ENCODE results near the gene ZNF565. TPM values are rescaled to one million over a fixed set of nuclear protein-coding genes. Genes with fewer than 3 reads are reported as not detected.
A peak's percentile ranks its signal among the peaks of the same experiment; 100 is the strongest.
"Not testable (repeated sequence)": the region's sequence is repeated elsewhere in the genome, so short reads cannot be mapped to it uniquely, and the experiment has no call there.

The ZNF565 gene
- total RNA-seq: 2.0 and 3.8 TPM in 2 replicates

DNA sequence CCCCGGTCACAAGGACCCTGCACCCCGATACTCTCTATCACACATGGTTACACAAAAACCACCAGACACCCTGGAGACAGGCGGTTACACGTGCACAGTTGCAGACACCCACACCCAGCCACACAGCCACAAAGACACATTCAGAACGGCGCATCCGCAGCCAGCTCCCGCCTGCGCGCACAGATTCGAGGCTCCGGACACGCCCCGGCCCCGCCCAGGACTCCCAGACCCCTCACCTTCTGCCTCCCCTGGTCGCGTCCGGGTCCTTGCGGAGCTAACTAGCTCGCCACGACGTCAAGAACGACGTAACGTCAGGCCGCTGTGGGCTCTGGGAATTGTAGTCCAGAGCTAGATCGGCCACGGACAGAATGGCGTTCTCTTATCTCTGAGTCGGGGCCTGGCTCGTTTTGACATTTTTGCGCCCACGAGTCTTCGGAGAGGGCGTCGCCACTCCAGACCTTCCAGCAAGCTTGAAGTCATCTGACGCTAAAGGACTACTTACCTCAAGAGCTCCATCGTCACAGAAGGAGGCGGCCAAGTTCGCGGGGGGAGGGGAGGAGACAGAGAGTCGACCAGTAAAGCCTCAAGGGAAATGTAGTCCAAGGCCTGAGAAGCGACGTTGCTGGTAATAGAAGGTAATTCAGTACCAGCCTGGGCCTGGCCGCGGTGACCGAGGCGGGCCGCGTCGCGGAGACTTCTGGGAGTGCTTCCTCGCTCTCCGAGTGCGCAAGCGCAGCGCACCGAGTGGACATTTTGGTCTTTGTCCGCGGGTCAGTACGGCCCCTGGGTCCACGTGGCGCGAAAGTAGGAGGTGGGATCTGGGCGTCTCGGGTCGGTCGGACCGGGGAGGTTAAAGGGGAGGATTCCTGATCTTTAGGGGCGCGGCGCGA, at the start of gene ZNF565, which contains the start of gene ZNF146:
Gene ZNF565, minus strand, starts transcription at position 280 of the 890 bp plus-strand sequence. CDS start 12,680 bp downstream, outside the sequence.
Gene ZNF146, plus strand, starts transcription at position 721 of the 890 bp plus-strand sequence. CDS start 21,335 bp downstream, outside the sequence.
- peak; percentile 99 for DNase-seq (ENCODE audit: low read depth in 2 of 2)

DNA sequence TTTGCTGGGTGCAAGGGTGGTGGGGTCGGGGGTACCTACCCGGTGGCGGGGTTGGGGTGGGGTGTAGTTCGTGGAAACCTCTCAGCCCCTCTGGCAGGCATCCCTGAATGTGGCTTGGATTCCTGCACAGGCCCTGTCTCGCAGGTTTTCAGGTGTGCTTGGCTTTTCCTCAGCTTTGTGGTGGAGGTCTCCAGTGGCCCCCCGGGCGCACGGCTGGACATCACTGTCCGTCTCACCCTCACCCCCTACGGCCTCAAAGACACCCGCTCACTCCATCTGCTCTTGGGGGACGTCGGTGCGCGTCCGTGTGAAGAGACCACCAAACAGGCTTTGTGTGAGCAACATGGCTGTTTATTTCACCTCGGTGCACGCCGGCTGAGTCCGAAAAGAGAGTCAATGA, 44.7 kb upstream of the ZNF565 start:
- DNase-seq (ENCODE audit: low read depth in 2 of 2): no peak

DNA sequence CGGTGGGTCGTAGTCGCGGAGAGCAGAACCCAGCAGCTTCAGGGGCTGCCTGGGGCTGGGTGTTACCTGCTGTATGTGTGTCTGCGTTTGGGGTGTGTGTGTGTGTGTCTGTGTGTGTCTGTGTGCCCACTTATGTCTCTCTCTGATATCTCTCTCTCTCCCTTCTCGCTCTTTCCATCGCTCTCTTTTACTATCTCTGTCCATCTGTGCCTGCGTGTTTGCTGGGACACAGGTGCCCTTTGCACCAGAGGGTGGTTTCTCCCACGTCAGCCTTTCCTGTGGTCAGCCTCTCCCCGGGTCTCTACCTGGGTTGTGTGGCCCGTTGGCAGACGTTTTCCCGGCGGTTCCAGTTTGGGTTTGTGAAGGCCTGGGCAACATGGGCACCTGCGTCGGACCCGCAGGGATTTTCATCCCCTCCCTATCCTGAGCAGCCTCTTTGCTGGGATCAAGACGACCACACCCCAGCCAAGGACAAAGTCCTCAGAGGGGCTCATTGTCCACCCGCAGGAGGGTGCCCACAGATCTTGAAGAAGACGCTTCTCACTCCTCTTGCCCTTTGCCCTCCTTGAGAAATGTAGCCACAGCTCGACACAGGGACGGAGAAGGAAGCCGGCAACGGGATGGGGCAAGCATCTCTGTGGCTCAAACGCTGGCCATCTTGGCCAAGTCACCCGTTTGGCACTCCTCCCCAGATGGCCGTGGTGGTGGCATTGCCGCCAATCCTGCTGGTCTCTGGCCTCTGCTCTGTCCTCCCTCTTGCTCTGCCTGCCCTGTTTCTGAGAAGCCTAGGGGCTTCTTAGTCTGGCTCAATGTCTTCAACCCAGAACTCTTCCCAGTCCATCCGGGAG, 43.8 kb upstream of the ZNF565 start:
- DNase-seq (ENCODE audit: low read depth in 2 of 2): no peak

DNA sequence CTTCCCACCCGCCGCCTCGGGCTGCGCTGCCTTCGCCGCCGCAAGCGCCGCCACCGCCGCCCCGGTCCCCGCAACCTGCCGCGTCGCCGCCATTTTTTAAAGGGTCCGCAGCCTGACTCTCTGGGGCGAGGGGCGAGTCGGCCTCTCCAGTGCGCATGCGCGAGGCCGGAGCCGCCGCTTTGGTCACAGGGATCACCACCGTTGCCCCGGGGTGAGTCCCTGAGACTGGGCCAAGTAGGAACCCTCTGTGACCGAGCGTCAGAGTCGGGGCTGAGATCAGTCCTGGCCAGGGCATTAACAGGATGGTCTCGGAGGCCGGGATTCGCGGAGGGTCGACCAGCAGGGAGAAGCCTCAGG, 43.0 kb upstream of the ZNF565 start:
- peak in 1 of 2 donors; percentile 17 for DNase-seq (ENCODE audit: low read depth in 2 of 2)

DNA sequence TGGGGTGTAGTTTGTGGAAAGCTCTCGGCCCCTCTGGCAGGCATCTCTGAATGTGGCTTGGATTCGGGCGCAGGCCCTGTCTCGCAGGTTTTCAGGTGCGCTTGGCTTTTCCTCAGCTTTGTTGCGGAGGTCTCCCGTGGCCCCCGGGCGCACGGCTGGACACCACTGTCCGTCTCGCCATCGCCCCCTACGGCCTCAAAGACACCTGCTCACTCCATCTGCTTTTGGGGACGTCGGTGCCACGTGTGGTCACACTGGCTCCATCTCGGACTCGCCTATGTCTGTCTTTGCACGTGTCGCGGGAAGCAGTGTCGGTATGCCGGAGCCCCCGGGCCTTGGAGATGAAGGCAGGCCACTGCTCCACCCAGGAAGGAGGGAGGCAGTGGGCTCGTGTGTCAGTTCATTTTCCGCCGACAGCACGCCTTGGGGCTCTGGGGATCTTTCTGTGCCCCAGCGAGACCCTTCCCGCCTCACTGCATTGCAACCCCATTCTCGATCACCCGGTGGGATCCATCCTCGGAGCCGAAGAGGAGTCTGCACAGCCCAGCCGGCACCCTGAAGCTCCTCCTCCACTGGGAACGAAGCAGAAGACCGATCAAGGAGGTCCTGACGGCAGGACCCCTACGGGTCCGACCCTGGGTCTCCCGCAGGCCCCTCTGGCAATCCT, 42.5 kb upstream of the ZNF565 start:
- DNase-seq (ENCODE audit: low read depth in 2 of 2): no peak

DNA sequence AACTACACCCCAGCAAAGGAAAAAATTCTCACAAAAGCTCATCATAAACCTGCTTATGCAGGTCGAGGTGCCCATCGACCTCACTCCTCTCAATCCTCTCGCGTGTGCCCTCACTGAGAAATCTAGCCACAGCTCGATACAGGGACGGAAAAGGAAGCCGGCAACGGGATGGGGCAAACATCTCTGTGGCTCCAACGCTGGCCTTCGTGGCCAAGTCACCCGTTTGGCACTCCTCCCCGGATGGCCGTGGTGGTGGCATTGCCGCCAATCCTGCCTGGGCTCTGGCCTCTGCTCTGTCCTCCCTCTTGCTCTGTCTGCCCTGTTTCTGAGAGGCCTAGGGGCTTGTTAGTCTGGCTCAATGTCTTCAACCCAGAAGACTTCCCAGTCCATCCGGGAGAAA, 41.6 kb upstream of the ZNF565 start:
- no peak for DNase-seq (ENCODE audit: low read depth in 2 of 2)

DNA sequence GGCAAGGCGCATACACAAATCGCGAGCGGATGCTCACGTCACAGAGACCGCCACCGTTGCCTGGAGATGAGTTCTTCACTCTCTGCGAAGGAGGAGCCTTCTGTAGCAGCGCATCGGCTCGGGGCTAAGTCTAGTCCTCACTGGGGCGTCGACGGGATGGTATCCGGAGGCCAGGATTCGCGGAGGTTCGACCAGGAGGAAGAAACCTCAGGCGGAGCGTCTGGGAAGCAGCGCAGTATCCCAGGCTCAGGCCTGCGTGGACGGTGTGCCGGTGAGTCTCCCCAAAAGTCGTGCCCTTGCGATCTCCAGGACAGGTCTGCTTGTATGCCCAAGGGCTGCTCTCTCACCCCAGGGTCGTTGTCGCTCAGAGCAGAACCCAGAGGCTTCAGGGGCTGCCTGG, 40.9 kb upstream of the ZNF565 start:
- no peak for DNase-seq (ENCODE audit: low read depth in 2 of 2)

DNA sequence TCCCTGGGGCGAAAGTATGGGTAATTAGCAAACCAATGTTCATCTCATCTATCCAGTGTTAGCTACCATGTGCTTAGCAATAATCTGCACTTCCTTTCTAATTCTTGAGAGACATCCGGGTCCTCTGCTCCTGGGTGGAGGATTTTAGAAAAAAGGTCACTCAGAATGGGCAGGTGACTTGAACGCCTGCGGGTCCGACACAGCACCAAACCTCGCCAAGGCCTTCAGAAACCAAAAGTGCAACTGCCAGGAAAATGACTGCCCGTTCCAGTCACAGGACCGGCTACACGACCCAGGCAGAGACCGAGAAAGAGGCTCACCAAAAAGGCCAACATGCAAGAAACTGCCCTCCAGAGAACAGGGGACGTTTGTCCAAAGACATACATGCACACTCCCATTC, 40.4 kb upstream of the ZNF565 start:
- no peak for DNase-seq (ENCODE audit: low read depth in 2 of 2)

DNA sequence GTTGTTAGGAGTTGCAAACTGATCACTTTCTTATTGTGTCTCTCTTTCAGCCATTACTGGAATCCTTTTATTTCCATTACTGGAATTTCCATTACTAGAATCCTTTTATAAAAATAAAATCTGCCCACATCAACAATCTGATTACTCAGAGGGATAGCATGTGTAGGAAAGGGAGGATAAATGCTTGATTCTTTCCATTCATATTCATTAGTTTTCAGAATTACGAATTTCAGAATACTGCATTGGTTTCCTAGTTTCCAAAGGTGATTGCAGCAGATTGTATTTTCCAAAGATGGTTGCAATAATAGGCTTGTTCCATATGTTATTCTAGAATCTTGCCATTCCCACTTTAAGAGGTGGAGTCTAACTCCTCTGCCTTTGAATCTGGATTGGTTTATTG, 37.6 kb upstream of the ZNF565 start:
- DNase-seq (ENCODE audit: low read depth in 2 of 2): no peak

DNA sequence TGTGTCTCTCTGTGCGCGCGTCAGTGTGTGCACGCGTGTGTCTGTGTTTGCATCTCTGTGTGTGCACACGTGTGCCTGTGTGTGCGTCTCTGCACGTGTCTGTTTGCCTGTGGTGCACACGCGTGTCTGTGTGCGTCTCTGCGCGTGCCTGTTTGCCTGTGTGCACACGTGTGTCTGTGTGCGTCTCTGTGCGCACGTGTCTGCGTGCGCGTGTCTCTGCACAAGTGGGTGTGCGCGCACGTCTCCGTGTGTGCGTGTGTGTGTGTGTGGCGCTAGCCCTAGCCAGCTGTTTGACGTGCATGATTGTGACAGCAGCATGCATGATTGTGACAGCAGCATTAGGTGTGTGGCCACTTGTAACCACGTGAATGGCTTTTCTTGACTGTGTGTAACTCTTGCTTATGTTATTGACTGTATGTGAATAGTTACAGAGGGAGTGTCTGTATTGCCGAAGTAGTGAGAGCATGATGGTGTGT, 31.6 kb upstream of the ZNF565 start:
- DNase-seq (ENCODE audit: low read depth in 2 of 2): no peak

DNA sequence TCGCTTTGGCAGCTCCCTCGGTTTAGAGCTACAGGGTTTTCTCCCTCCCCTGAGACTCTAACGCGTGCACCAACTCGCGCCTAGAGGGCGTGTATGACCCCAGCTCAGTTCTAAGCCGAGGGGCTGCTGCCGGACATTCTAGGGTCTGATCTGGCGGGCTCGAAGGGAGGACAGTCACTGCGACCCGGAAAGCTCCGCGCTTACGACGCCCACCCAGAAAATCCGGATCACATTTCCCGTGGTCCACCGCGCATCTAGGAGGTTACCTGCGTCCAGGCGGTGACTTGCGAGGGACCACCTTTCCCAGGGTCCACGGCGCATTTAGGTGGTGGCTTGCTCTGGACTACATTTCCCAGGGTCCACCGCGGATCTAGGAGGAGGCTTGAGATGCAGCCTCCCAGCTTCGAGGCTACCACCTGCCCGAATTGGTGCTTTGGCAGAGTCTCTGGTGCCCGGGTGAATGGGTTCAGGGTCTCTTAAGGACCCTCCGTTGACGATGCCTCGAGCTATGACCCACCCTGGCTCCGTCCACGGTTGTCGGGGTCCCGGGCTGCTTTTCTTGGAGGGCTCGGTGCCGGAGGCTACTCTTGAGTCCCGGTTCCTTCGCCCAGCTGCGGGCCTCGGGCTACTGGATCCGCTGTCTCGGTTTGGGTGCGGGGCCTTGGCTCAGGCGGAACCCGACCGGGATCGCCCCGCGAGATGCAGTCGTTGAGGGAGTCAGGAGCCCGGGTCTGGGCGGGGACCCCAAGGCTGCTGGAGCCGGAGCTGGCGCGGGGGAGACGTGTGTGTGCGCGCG, 30.9 kb upstream of the ZNF565 start:
- DNase-seq (ENCODE audit: low read depth in 2 of 2): no peak

DNA sequence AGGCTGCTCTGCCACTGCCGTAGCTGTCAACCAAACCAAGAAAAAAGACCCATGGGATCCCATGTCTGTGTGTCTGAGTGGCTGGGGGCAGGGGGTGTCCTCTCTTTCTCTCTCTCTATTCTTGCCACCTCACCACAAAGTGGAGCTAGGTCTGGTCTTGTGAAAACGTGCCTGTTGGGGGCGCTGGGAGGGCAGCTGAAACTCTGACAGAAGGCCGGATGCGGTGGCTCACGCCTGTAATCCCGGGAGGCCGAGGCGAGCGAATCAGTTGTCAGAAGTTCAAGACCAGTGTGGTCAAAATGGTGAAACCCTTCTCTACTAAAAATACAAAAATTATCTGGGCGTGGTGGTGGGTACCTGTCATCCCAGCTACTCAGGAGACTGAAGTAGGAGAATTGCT, 29.6 kb upstream of the ZNF565 start:
- no peak for DNase-seq (ENCODE audit: low read depth in 2 of 2)

DNA sequence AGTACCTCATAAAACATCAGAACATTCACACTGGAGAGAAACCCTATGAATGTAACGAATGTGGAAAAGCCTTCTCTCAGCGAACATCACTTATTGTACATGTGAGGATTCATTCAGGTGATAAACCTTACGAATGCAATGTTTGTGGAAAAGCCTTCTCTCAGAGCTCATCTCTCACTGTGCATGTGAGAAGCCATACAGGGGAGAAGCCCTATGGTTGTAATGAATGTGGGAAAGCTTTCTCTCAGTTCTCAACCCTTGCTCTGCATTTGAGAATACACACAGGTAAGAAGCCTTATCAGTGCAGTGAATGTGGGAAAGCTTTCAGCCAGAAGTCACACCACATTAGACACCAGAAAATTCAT, 22.5 kb upstream of the ZNF565 start:
- DNase-seq (ENCODE audit: low read depth in 2 of 2): no peak

DNA sequence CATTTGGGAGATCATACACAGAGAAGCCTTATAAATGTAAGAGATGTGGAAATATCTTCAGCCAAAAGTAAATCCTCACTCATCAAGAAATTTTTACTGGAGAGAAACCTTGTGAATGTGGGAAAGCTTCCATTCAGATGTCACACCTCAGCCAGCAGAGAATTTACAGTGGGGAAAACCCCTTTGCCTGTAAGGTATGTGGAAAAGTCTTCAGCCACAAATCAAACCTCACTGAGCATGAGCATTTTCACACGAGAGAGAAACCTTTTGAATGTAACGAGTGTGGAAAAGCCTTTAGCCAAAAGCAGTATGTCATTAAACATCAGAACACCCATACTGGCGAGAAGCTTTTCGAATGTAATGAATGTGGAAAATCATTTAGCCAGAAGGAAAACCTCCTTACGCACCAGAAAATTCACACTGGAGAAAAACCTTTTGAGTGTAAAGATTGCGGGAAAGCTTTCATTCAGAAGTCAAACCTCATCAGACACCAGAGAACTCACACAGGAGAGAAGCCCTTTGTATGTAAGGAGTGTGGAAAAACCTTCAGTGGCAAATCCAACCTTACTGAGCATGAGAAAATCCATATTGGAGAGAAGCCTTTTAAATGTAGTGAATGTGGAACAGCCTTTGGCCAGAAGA, 22.0 kb upstream of the ZNF565 start:
- no peak for DNase-seq (ENCODE audit: low read depth in 2 of 2)

DNA sequence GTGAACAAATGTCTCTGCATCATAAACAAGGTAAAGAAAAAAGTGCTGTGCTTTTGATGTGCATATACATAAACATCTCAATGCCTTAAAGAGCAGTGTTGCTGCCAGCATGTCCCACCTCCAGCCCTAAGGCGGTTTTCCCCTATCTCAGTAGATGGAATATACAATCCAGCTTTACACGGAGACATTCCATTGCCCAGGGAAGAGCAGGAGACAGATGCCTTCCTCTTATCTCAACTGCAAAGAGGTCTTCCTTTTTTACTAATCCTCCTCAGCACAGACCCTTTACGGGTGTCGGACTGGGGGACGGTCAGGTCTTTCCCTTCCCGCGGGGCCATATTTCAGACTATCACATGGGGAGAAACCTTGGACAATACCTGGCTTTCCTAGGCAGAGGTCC, 19.2 kb upstream of the ZNF565 start:
- not testable (repeated sequence) for DNase-seq (ENCODE audit: low read depth in 2 of 2)

DNA sequence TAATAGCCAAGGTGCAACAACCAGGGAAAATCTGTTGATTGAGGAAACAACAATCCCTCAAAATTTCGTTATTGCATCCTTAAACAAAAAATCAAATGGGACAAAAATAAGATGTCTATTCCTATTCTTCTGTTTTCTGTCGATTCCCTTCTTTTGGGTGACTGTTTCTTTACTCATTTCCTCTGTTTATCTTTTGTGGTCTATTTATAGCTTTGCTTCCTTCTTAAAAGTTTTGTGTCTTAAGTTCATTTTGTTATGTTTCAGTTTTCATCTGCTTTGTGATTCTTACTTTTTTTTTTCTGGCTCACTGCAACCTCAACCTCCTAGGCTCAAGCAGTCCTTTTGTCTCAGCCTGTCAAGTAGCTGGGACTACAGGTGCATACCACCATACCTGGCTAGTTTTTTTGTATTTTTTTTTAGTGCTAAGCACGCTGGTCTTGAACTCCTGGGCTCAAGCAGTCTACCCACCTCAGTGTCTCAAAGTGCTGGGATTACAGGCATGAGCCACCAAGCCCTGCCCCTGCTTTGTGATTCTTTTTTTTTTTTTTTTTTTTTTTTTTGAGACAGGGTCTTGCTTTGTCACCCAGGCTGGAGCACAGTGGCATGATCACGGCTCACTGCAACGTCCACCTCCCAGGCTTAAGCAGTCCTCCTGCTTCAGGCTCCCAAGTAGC, 10.9 kb upstream of the ZNF565 start:
- DNase-seq (ENCODE audit: low read depth in 2 of 2): peak in 1 of 2 donors; percentile 76

DNA sequence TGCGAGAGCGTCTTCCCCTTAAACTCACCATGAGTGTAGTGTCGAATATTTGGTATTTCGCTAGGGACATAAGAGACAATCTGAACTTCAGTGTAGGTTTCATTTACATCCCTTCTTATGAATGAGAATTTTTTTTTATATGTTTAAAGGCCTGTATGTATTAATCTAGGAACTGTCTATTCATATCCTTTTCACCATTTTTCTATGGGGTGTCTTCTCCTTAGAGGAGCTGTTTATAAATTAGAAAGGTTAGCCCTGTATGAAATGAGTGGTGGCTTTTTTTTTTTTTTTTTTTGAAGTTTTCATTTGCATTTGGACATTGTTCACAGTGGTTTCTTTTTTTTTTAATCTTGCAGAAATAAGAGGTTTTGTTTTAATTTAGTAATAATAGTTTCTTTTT, 8.0 kb upstream of the ZNF565 start:
- DNase-seq (ENCODE audit: low read depth in 2 of 2): no peak

DNA sequence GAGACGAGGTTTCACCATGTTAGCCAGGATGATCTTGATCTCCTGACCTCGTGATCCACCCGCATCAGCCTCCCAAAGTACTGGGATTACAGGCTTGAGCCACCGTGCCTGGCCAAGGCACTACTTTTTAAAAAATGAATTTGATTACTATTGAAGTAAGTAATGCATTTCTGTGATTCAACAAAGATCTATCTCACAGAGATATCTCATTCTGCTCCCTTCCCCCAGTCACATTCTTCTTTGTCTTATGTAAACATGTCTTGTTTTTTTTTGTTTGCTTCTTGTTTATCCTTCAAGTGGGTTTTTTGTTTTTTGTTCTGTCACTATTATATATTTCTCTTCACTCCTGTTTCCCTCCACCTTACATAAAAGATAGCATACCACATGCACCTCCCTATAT, 7.0 kb upstream of the ZNF565 start:
- DNase-seq (ENCODE audit: low read depth in 2 of 2): no peak

DNA sequence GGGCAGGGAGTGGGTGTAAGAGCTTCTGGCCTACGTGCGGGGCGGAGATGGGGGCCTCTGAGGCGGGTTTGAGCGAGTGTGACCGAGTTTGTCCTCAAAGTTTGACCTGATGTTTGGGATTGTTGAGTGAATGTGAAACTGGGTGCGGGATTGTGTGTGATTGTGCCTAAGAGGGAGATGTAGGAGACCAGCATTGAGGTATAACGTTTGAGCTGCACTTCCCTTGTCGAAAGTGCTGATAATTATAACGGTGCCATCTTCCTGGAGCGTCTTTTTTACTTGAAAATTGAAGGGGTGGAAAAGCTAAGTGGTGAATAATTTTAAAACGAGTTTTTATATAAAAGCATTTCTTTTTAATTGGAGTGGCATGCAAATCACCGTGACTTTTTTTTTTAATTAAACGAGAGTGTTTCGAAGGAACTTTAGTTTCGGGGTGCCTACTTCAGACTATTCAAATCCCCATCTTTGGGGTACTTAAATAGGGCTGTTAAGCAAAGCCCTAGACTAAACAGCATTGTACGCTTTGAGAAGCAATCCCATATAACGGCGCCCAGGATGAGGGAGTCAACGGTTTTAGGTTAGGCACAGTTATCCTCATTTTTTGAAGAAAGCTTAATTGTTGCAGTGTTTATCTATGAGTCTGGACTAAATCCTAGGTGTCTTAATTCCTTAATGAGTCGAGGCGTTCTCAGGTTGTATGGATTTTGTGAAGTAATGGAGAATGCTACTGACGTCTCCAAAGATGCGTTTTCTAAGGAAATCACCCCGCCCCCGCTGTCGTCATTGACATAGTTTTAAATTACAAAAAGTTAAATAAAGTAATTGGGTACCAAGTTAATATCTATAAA, 1.0 kb upstream of the ZNF565 start:
- peak; percentile 23 to 56 for DNase-seq (ENCODE audit: low read depth in 2 of 2)
